ENCODE measurements around the gene HLA-DPA1. TPM values are rescaled to one million over a fixed set of nuclear protein-coding genes. Genes with fewer than 3 reads are reported as not detected.

The HLA-DPA1 gene
- 1,233 TPM for polyA plus RNA-seq (2012; ENCODE audit: missing spikeins)

DNA sequence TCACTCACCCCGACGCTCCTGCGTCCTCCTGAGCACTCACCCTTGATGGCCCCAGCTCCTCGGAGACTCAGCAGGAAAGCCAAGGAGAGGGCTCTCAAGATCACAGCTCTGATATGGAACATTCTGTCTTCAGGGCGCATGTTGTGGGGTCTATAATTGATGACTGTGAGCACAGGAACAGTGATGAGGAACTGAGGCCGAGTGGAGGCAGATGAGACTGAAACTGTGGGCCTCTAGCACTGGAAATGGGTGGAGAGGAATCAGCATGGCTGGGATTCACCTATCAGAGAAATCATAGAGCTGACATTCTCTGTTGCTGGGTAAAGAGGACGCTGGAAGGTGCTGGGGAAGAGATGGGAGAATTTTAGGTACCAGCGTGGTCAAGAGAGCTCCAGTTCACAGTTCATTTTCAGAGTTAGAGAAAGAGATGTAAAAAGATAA, at the start of gene HLA-DPA1:
HLA-DPA1 (minus strand) TSS at position 219 of the 441 bp plus-strand sequence.
- TF ChIP-seq TAF1 (IDR thresholded peaks at IDR 0.05; ENCODE audit: borderline replicate concordance, low read depth, low read length) (peak; percentile 100), POLR2A (IDR thresholded peaks at IDR 0.05; ENCODE audit: low read depth, low read length) (peak; percentile 99), POLR2AphosphoS5 (IDR thresholded peaks at IDR 0.05; ENCODE audit: low read depth, low read length) (peak; percentile 99)
- FAIRE-seq (peak; percentile 99), DNase-seq (ENCODE audit: insufficient read length) (peak; percentile 43)

GRCh38 chr6:33123181-33123580, 49.7 kb upstream of the HLA-DPA1 start:
- DNase-seq (ENCODE audit: insufficient read length) (no peak), FAIRE-seq (no peak)
- TF ChIP-seq POLR2A (IDR thresholded peaks at IDR 0.05; ENCODE audit: low read depth, low read length) (no peak), POLR2AphosphoS5 (IDR thresholded peaks at IDR 0.05; ENCODE audit: low read depth, low read length) (no peak), TAF1 (IDR thresholded peaks at IDR 0.05; ENCODE audit: borderline replicate concordance, low read depth, low read length) (no peak)

- FAIRE-seq: no peak
- no peak for DNase-seq (ENCODE audit: insufficient read length)
- TF ChIP-seq TAF1 (IDR thresholded peaks at IDR 0.05; ENCODE audit: borderline replicate concordance, low read depth, low read length) (no peak), POLR2AphosphoS5 (IDR thresholded peaks at IDR 0.05; ENCODE audit: low read depth, low read length) (no peak), POLR2A (IDR thresholded peaks at IDR 0.05; ENCODE audit: low read depth, low read length) (no peak)
Observed at GRCh38 chr6:33120001-33120400, 46.6 kb upstream of the HLA-DPA1 start.

- TF ChIP-seq POLR2AphosphoS5 (IDR thresholded peaks at IDR 0.05; ENCODE audit: low read depth, low read length) (no peak), TAF1 (IDR thresholded peaks at IDR 0.05; ENCODE audit: borderline replicate concordance, low read depth, low read length) (no peak), POLR2A (IDR thresholded peaks at IDR 0.05; ENCODE audit: low read depth, low read length) (no peak)
- FAIRE-seq (peak; percentile 74), DNase-seq (ENCODE audit: insufficient read length) (no peak)
Observed at GRCh38 chr6:33118525-33119123, 45.2 kb upstream of the HLA-DPA1 start.

- TF ChIP-seq TAF1 (IDR thresholded peaks at IDR 0.05; ENCODE audit: borderline replicate concordance, low read depth, low read length) (no peak), POLR2AphosphoS5 (IDR thresholded peaks at IDR 0.05; ENCODE audit: low read depth, low read length) (no peak), POLR2A (IDR thresholded peaks at IDR 0.05; ENCODE audit: low read depth, low read length) (no peak)
- FAIRE-seq: no peak
- DNase-seq (ENCODE audit: insufficient read length): no peak
Observed at GRCh38 chr6:33117811-33118277, 44.4 kb upstream of the HLA-DPA1 start.

GRCh38 chr6:33116841-33117711, 43.6 kb upstream of the HLA-DPA1 start:
- TF ChIP-seq TAF1 (IDR thresholded peaks at IDR 0.05; ENCODE audit: borderline replicate concordance, low read depth, low read length) (no peak), POLR2A (IDR thresholded peaks at IDR 0.05; ENCODE audit: low read depth, low read length) (no peak), POLR2AphosphoS5 (IDR thresholded peaks at IDR 0.05; ENCODE audit: low read depth, low read length) (no peak)
- DNase-seq (ENCODE audit: insufficient read length) (no peak), FAIRE-seq (no peak)

DNA sequence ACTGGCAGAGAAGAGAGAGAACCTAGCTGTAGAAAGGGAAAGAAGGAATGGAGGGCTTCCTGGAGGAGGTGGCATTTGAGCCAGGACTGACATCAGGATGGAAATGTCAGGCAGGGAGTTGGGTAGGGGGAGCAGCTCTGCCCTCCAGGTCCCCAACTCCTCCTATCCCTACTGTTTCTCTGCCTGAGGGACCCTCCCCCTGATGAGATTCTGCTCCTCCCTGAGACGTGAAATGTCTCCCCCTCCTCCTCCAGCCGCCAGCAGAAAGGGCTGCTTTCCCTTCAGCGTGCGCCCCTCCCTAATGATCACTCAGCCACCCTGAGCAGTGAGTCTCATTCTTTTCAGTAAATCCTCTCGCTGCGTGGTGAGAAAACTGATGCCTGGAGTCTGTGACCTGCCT, 43.0 kb upstream of the HLA-DPA1 start:
- DNase-seq (ENCODE audit: insufficient read length) (no peak), FAIRE-seq (no peak)
- TF ChIP-seq POLR2A (IDR thresholded peaks at IDR 0.05; ENCODE audit: low read depth, low read length): no peak
- no peak for TF ChIP-seq TAF1 (IDR thresholded peaks at IDR 0.05; ENCODE audit: borderline replicate concordance, low read depth, low read length)
- TF ChIP-seq POLR2AphosphoS5 (IDR thresholded peaks at IDR 0.05; ENCODE audit: low read depth, low read length): no peak

- TF ChIP-seq TAF1 (IDR thresholded peaks at IDR 0.05; ENCODE audit: borderline replicate concordance, low read depth, low read length): no peak
- TF ChIP-seq POLR2A (IDR thresholded peaks at IDR 0.05; ENCODE audit: low read depth, low read length): no peak
- TF ChIP-seq POLR2AphosphoS5 (IDR thresholded peaks at IDR 0.05; ENCODE audit: low read depth, low read length): no peak
- FAIRE-seq: no peak
- no peak for DNase-seq (ENCODE audit: insufficient read length)
Observed at GRCh38 chr6:33114406-33114805, 41.0 kb upstream of the HLA-DPA1 start.

- DNase-seq (ENCODE audit: insufficient read length) (no peak), FAIRE-seq (peak; percentile 27)
- TF ChIP-seq POLR2AphosphoS5 (IDR thresholded peaks at IDR 0.05; ENCODE audit: low read depth, low read length) (no peak), POLR2A (IDR thresholded peaks at IDR 0.05; ENCODE audit: low read depth, low read length) (no peak), TAF1 (IDR thresholded peaks at IDR 0.05; ENCODE audit: borderline replicate concordance, low read depth, low read length) (no peak)
Observed at GRCh38 chr6:33113755-33114154, 40.3 kb upstream of the HLA-DPA1 start.

- no peak for TF ChIP-seq POLR2AphosphoS5 (IDR thresholded peaks at IDR 0.05; ENCODE audit: low read depth, low read length)
- no peak for TF ChIP-seq TAF1 (IDR thresholded peaks at IDR 0.05; ENCODE audit: borderline replicate concordance, low read depth, low read length)
- TF ChIP-seq POLR2A (IDR thresholded peaks at IDR 0.05; ENCODE audit: low read depth, low read length): no peak
- FAIRE-seq: peak; percentile 96
- DNase-seq (ENCODE audit: insufficient read length): peak; percentile 44
Observed at GRCh38 chr6:33112148-33112547, 38.7 kb upstream of the HLA-DPA1 start.

GRCh38 chr6:33108307-33108706, 34.9 kb upstream of the HLA-DPA1 start:
- DNase-seq (ENCODE audit: insufficient read length) (no peak), FAIRE-seq (no peak)
- TF ChIP-seq POLR2A (IDR thresholded peaks at IDR 0.05; ENCODE audit: low read depth, low read length) (no peak), TAF1 (IDR thresholded peaks at IDR 0.05; ENCODE audit: borderline replicate concordance, low read depth, low read length) (no peak), POLR2AphosphoS5 (IDR thresholded peaks at IDR 0.05; ENCODE audit: low read depth, low read length) (no peak)
